Uterus (tissue), 2 donors: ENCODE measurements around the gene GALNT18.

Experiments used
- POLR2A ChIP-seq, 2 donors: fragments of 450-650 bp; IDR thresholded peaks; one replicate each; pipeline ENCODE4 v1.6.1; 2016; ENCODE audit warnings: antibody characterized with exemption in 2 of 2, mild to moderate bottlenecking in 1 of 2, moderate library complexity in 1 of 2
- TF ChIP-seq, protein P1 (sequence below), 4 experiments: fragments of 200-600 bp in 2 of 4; fragments of 450-650 bp in 2 of 4; sonication (generic) in 2 of 4; IDR thresholded peaks; one replicate each; pipeline ENCODE4 v1.5.1; 2016 to 2019; ENCODE audit warnings: antibody characterized with exemption in 4 of 4, mild to moderate bottlenecking in 2 of 4, moderate library complexity in 1 of 4

DNA sequence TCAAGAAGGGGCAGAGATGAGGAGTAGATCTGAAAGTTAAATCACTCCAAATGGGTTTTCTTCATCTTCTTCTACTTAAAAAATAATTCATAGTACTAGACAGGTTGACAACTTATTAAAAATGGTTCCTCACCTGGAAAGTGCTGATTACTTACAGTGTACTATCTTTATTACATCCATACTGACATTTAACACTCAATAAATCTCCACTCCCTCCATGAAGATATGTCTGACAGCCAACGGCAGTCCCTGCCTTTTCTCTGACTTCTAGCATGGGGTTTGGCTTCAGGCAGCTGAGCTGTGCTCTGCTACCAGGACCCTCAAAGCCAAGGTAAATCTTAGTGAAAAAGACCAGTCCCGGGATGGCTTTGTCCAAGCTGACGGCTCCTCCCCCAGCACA, 135.4 kb downstream of the GALNT18 start:
- no peak for TF ChIP-seq POLR2A (IDR thresholded peaks at IDR 0.05)
- TF ChIP-seq, protein P1, sequence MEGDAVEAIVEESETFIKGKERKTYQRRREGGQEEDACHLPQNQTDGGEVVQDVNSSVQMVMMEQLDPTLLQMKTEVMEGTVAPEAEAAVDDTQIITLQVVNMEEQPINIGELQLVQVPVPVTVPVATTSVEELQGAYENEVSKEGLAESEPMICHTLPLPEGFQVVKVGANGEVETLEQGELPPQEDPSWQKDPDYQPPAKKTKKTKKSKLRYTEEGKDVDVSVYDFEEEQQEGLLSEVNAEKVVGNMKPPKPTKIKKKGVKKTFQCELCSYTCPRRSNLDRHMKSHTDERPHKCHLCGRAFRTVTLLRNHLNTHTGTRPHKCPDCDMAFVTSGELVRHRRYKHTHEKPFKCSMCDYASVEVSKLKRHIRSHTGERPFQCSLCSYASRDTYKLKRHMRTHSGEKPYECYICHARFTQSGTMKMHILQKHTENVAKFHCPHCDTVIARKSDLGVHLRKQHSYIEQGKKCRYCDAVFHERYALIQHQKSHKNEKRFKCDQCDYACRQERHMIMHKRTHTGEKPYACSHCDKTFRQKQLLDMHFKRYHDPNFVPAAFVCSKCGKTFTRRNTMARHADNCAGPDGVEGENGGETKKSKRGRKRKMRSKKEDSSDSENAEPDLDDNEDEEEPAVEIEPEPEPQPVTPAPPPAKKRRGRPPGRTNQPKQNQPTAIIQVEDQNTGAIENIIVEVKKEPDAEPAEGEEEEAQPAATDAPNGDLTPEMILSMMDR (IDR thresholded peaks at IDR 0.05), result no peak
